ENCODE results near the gene VIL1. TPM values are rescaled to one million over a fixed set of nuclear protein-coding genes. Genes with fewer than 3 reads are reported as not detected.
A peak's percentile ranks its signal among the peaks of the same experiment; 100 is the strongest.

VIL1 gene
- total RNA-seq, 3 donors from 2014 or later: 194 to 550 (median 341) TPM

DNA sequence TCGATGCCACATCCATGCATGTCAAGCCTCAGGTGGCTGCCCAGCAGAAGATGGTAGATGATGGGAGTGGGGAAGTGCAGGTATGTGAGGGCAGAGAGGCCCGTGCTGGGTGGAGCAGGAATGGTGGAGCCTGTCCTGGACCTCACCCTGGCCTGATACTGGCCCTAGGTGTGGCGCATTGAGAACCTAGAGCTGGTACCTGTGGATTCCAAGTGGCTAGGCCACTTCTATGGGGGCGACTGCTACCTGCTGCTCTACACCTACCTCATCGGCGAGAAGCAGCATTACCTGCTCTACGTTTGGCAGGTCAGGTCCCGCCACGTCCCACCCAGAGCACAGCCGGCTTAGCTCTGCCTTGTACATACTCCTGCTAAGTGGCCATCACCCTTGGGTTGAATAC, 13.0 kb downstream of the VIL1 start:
- TF ChIP-seq, protein P1, sequence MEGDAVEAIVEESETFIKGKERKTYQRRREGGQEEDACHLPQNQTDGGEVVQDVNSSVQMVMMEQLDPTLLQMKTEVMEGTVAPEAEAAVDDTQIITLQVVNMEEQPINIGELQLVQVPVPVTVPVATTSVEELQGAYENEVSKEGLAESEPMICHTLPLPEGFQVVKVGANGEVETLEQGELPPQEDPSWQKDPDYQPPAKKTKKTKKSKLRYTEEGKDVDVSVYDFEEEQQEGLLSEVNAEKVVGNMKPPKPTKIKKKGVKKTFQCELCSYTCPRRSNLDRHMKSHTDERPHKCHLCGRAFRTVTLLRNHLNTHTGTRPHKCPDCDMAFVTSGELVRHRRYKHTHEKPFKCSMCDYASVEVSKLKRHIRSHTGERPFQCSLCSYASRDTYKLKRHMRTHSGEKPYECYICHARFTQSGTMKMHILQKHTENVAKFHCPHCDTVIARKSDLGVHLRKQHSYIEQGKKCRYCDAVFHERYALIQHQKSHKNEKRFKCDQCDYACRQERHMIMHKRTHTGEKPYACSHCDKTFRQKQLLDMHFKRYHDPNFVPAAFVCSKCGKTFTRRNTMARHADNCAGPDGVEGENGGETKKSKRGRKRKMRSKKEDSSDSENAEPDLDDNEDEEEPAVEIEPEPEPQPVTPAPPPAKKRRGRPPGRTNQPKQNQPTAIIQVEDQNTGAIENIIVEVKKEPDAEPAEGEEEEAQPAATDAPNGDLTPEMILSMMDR (IDR thresholded peaks at IDR 0.05): no peak
- peaks cover 3% of the 10 kb centered on the region for H3K36me3 ChIP-seq (ENCODE audit: low read depth)
- H3K4me3 ChIP-seq: no peak overlapping the region
- ATAC-seq (no peak), DNase-seq (peak in 1 of 3 donors; percentile 22)
- no peaks in the 10 kb centered on the region for H3K4me1 ChIP-seq (ENCODE audit: low read depth)
- no peaks in the 10 kb centered on the region for H3K9me3 ChIP-seq
- intact Hi-C loops (cut with DNase I, micrococcal nuclease): no loop called here

DNA sequence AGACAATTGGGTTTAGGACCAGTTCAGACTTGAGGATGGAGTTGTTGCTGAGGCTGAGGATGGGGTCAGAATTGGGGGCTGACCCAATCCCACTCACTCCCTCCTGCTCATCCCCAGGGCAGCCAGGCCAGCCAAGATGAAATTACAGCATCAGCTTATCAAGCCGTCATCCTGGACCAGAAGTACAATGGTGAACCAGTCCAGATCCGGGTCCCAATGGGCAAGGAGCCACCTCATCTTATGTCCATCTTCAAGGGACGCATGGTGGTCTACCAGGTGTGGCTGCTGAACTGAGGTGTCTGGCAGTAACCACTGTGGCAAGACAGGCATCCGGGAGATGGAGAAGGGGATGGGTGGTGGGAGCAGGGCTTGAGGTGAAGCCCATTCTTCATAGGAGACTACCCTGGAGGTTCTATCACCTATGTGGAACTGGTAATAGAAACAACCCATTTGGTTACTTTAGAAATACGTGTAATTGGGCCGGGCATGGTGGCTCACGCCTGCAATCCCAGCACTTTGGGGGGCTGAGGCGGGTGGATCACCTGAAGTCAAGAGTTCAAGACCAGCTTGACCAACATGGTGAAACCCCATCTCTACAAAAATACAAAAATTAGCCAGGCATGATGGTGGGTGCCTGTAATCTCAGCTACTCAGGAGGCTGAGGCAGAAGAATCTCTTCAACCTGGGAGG, 13.9 kb downstream of the VIL1 start:
- TF ChIP-seq, protein P1 (IDR thresholded peaks at IDR 0.05): no peak
- intact Hi-C loops (cut with DNase I, micrococcal nuclease): no loop called here
- H3K9me3 ChIP-seq: no peaks in the 10 kb centered on the region
- peak in 1 of 3 donors; percentile 20 for DNase-seq
- ATAC-seq: no peak
- H3K4me3 ChIP-seq: no peak overlapping the region
- H3K4me1 ChIP-seq (ENCODE audit: low read depth): no peaks in the 10 kb centered on the region
- peaks cover 3% of the 10 kb centered on the region for H3K36me3 ChIP-seq (ENCODE audit: low read depth)

DNA sequence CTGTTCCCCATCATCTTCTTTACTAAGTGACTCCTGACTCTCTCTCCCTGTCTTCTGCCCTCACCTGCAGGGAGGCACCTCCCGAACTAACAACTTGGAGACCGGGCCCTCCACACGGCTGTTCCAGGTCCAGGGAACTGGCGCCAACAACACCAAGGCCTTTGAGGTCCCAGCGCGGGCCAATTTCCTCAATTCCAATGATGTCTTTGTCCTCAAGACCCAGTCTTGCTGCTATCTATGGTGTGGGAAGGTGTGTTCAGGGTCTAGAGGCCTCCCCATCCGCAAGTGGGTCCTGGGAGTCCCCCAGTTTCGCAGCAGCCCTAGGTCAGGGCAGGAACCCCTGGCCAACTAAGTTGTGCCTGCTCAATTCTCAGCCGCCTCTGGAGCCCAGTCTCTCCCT, 15.5 kb downstream of the VIL1 start:
- Histone ChIP-seq H3K9me3 (no peaks in the 10 kb centered on the region), H3K4me1 (ENCODE audit: low read depth) (no peaks in the 10 kb centered on the region), H3K4me3 (no peak overlapping the region), H3K36me3 (ENCODE audit: low read depth) (peaks cover 9% of the 10 kb centered on the region)
- intact Hi-C loops (cut with DNase I, micrococcal nuclease): no loop called here
- DNase-seq: peak in 1 of 3 donors; percentile 18
- ATAC-seq: no peak
- TF ChIP-seq, protein P1 (IDR thresholded peaks at IDR 0.05): no peak

DNA sequence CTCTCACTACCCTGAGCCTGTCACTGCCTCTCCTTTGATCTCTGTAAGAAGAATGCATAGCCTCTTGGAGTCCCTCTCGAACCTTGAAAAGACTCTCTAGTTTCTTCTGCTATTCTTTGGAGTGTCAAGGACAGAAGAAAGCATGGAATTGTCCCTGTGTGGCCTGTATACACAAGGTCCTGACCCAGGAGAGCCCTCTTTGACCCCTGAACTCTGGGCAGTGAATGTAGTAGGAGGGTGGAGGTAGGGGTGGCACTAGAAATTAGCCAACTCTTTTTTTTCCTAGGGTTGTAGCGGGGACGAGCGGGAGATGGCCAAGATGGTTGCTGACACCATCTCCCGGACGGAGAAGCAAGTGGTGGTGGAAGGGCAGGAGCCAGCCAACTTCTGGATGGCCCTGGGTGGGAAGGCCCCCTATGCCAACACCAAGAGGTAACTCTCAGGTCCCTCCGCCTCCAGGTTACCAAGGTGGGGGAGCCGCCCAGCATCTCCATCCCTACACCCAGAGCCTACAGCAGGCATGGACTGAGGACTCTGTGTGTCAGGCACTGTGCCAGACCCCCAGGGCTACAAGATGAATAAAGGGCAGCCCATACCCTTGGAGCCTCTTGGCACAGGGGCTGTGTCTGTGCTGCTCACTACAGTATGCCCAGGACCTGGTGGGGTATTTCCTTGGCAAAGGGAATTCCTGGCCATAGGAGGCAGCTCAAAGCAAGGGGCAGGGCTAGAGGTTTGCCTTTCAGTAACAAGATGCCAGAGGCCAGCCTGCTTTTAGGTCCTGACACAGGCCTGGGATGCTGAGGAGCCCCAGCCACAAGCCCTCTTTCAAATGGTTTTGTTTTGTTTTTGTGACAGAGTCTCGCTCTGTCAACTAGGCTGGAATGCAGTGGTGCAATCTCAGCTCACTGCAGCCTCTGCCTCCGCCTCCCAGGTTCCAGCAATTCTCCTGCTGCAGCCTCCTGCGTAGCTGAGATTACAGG, 16.4 kb downstream of the VIL1 start:
- TF ChIP-seq, protein P1 (IDR thresholded peaks at IDR 0.05): no peak
- no peaks in the 10 kb centered on the region for H3K4me1 ChIP-seq (ENCODE audit: low read depth)
- H3K36me3 ChIP-seq (ENCODE audit: low read depth): peaks cover 9% of the 10 kb centered on the region
- ATAC-seq (no peak), DNase-seq (peak in 1 of 3 donors; percentile 15)
- H3K4me3 ChIP-seq: no peak overlapping the region
- intact Hi-C loops (cut with DNase I, micrococcal nuclease): no loop called here
- no peaks in the 10 kb centered on the region for H3K9me3 ChIP-seq

DNA sequence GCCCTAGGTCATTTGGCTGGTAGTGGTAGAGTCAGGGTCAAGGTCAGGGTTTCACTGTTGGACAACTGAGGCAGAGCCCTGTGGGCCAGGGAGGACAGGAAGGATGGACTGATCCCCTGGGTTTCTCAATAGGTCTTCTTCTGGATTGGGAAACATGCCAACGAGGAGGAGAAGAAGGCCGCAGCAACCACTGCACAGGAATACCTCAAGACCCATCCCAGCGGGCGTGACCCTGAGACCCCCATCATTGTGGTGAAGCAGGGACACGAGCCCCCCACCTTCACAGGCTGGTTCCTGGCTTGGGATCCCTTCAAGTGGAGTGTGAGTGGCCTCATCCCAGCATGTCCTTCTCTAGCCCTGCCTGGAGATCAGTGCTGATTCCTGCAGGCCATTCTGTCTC, 18.1 kb downstream of the VIL1 start:
- ATAC-seq (no peak), DNase-seq (peak in 1 of 3 donors; percentile 9)
- TF ChIP-seq, protein P1 (IDR thresholded peaks at IDR 0.05): no peak
- no peaks in the 10 kb centered on the region for H3K9me3 ChIP-seq
- H3K4me3 ChIP-seq: no peak overlapping the region
- H3K36me3 ChIP-seq (ENCODE audit: low read depth): peaks cover 9% of the 10 kb centered on the region
- no peaks in the 10 kb centered on the region for H3K4me1 ChIP-seq (ENCODE audit: low read depth)
- intact Hi-C loops (cut with DNase I, micrococcal nuclease): no loop called here

Measured in mucosa of descending colon (tissue), 3 donors.